K562 treated with DMSO at 1 percent for 4 hours (cell line): ENCODE measurements around the gene IL1R2. TPM values are rescaled to one million over a fixed set of nuclear protein-coding genes. Genes with fewer than 3 reads are reported as not detected.

Source experiments
- total RNA-seq: library from RNA; unstranded; fragments of 300-600 nt; gene quantifications from 2 replicates; pipeline ENCODE4 v1.2.3, GENCODE V29; 2022; ENCODE audit not compliant: insufficient read depth

Gene IL1R2
- not detected in 2 replicates for total RNA-seq

DNA sequence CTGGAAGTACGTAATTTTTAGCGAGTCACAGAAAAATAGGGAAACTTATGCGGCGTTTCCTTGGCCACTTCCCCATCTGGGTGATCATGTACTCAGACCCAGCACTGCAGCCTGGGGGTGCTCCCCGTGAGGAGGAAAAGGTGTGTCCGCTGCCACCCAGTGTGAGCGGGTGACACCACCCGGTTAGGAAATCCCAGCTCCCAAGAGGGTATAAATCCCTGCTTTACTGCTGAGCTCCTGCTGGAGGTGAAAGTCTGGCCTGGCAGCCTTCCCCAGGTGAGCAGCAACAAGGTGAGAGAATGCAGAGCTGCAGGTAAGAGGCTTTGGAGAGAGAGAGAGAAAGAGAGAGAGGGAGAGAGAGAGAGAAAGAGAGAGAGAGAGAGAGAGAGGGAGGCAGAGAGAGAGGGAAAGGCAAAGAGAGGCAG, at the start of gene IL1R2:
IL1R2 (plus strand) TSS at position 240 of the 425 bp plus-strand sequence. CDS start 16,616 bp downstream, outside the sequence.

Other genes starting within 250 kb of the IL1R2 start
- gene IL1R1, start 150.8 kb downstream of the IL1R2 start, total RNA-seq, result 4.3 and 5.3 TPM in 2 replicates
- not detected in 2 replicates for gene IL1RL2, start 195.1 kb downstream of the IL1R2 start, total RNA-seq